ENCODE measurements around the gene SPATA9. TPM values are rescaled to one million over a fixed set of nuclear protein-coding genes. Genes with fewer than 3 reads are reported as not detected.

SPATA9 gene
- total and polyA plus RNA-seq, 9 of the 15 experiments (the other 6 are each of a cell fraction or from before 2014, with no cell fraction given) = 0.16 to 5.5 (median 0.39) TPM; not detected in 3

DNA sequence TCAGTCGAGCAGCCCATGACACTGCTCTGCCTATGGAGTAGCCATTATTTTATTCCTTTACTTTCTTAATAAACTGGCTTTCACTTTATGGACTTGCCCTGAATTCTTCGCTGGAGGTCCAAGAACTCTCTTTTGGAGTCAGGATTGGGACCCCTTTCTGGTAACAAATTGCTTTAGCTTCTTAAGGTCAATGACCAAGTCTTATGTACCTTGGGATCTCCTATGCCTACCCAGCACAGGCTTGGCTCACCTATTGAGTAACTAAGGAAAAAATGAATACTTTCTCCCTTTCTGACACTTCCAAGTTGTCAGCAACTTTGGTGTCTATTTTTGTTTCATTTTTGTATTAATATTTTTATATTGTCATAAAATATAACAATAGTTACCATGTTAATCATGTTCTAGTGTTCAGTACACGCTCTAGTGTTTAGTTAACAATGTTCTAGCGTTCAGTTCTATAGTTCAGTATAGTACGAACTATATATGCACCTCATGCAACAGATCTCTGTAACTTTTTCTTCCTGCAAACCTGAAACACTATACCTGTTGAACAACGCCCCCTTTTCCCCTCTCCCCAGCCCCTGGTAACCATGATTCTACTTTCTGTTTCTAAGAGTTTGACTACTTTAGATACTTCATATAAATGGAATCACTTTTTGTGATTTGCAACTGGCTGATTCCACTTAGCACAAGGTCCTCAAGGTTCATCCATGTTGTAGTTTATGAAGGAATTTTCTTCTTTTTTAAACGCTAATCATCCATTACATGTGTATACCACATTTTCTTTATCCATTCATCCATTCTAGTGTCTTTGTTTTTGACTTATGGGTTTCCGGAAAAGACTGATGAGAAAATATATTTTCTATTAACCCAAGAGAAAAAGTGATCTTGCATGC is 46.6 kb upstream of the SPATA9 start (continued):
- TF ChIP-seq, protein P1, sequence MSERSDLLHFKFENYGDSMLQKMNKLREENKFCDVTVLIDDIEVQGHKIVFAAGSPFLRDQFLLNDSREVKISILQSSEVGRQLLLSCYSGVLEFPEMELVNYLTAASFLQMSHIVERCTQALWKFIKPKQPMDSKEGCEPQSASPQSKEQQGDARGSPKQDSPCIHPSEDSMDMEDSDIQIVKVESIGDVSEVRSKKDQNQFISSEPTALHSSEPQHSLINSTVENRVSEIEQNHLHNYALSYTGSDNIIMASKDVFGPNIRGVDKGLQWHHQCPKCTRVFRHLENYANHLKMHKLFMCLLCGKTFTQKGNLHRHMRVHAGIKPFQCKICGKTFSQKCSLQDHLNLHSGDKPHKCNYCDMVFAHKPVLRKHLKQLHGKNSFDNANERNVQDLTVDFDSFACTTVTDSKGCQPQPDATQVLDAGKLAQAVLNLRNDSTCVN (CRISPR knock-in tag; IDR thresholded peaks at IDR 0.05) = 0 out of 2 replicates have a peak, but pooled peaks have one; percentile 5
- no peak for TF ChIP-seq HDAC2 (IDR thresholded peaks at IDR 0.05)
- no peak for TF ChIP-seq TFAM (CRISPR knock-in tag; conservative IDR thresholded peaks at IDR 0.05)
- TF ChIP-seq NEUROD1 (IDR thresholded peaks at IDR 0.05; ENCODE audit: borderline replicate concordance, low read depth, low read length, partially characterized antibody) = peak; percentile 25
- TF ChIP-seq NRF1 (conservative IDR thresholded peaks at IDR 0.05 in 1 of 2, IDR thresholded peaks at IDR 0.05 in 1 of 2) = no peak; a peak in 1 of 4 replicates
- TF ChIP-seq KLF1 (tag; IDR thresholded peaks at IDR 0.05) = no peak
- no peak for TF ChIP-seq KAT8 (IDR thresholded peaks at IDR 0.05; ENCODE audit: low read depth)
- TF ChIP-seq, protein P2, sequence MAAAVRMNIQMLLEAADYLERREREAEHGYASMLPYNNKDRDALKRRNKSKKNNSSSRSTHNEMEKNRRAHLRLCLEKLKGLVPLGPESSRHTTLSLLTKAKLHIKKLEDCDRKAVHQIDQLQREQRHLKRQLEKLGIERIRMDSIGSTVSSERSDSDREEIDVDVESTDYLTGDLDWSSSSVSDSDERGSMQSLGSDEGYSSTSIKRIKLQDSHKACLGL (CRISPR knock-in tag; IDR thresholded peaks at IDR 0.05; ENCODE audit: borderline replicate concordance, poor library complexity, severe bottlenecking) = no peak
- TF ChIP-seq RAD21 (CRISPR knock-in tag; conservative IDR thresholded peaks at IDR 0.05 in 1 of 2, IDR thresholded peaks at IDR 0.05 in 1 of 2) = no peak; a peak in 1 of 4 replicates
- TF ChIP-seq, protein P3, sequence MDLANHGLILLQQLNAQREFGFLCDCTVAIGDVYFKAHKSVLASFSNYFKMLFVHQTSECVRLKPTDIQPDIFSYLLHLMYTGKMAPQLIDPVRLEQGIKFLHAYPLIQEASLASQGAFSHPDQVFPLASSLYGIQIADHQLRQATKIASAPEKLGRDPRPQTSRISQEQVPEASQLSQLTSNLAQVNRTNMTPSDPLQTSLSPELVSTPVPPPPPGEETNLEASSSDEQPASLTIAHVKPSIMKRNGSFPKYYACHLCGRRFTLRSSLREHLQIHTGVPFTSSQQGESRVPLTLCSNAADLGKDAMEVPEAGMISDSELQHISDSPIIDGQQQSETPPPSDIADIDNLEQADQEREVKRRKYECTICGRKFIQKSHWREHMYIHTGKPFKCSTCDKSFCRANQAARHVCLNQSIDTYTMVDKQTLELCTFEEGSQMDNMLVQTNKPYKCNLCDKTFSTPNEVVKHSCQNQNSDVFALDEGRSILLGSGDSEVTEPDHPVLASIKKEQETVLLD (IDR thresholded peaks at IDR 0.05) = no peak
- no peak for TF ChIP-seq ZKSCAN8 (CRISPR knock-in tag; IDR thresholded peaks at IDR 0.05)
- TF ChIP-seq NUFIP1 (IDR thresholded peaks at IDR 0.05; ENCODE audit: partially characterized antibody) = no peak
- TF ChIP-seq POLR2H (tag; IDR thresholded peaks at IDR 0.05; ENCODE audit: low read depth) = peak; percentile 99
- TF ChIP-seq ZNF57 (CRISPR knock-in tag; IDR thresholded peaks at IDR 0.05) = no peak; the same call in 1 of the 2 replicates
- TF ChIP-seq MAFK (IDR thresholded peaks at IDR 0.05; ENCODE audit: low read length) = 0 out of 2 replicates have a peak, but pooled peaks have one; percentile 15
- no peak for TF ChIP-seq IFI16 (CRISPR knock-in tag; IDR thresholded peaks at IDR 0.05)
- no peak for TF ChIP-seq CBX2 (IDR thresholded peaks at IDR 0.05; ENCODE audit: insufficient read depth, low read length, poor library complexity, severe bottlenecking)
- TF ChIP-seq ZBTB17 (CRISPR knock-in tag; IDR thresholded peaks at IDR 0.05) = no peak
- TF ChIP-seq DACH1 (IDR thresholded peaks at IDR 0.05; ENCODE audit: partially characterized antibody) = no peak
- no peak for TF ChIP-seq EHMT2 (IDR thresholded peaks at IDR 0.05)
- TF ChIP-seq MXI1 (IDR thresholded peaks at IDR 0.05; ENCODE audit: low read depth, low read length) = no peak
- no peak for TF ChIP-seq ZNF197 (CRISPR knock-in tag; IDR thresholded peaks at IDR 0.05; ENCODE audit: low read depth)
- TF ChIP-seq MTA1 (IDR thresholded peaks at IDR 0.05; ENCODE audit: borderline replicate concordance) = no peak
- no peak for TF ChIP-seq ZNF212 (CRISPR knock-in tag; IDR thresholded peaks at IDR 0.05)
- TF ChIP-seq MYC (IDR thresholded peaks at IDR 0.05; ENCODE audit: low read depth, low read length) = no peak
- TF ChIP-seq MYC (CRISPR knock-in tag; IDR thresholded peaks at IDR 0.05; ENCODE audit: borderline replicate concordance, low read depth) = peak; percentile 36; the same call in 1 of the 2 replicates
- no peak for TF ChIP-seq NFIX (CRISPR knock-in tag; IDR thresholded peaks at IDR 0.05; ENCODE audit: low read depth)
